Measurements from ENCODE around the gene VPS54. TPM values are rescaled to one million over a fixed set of nuclear protein-coding genes. Genes with fewer than 3 reads are reported as not detected.

Gene VPS54
- total and polyA plus RNA-seq, 9 of the 15 experiments (the other 6 are each of a cell fraction or from before 2014, with no cell fraction given), result 4.9 to 23.2 (median 13.2) TPM

GRCh38 chr2:64019083-64019974 is at the start of gene VPS54 (continued):
- TF ChIP-seq, protein P1, sequence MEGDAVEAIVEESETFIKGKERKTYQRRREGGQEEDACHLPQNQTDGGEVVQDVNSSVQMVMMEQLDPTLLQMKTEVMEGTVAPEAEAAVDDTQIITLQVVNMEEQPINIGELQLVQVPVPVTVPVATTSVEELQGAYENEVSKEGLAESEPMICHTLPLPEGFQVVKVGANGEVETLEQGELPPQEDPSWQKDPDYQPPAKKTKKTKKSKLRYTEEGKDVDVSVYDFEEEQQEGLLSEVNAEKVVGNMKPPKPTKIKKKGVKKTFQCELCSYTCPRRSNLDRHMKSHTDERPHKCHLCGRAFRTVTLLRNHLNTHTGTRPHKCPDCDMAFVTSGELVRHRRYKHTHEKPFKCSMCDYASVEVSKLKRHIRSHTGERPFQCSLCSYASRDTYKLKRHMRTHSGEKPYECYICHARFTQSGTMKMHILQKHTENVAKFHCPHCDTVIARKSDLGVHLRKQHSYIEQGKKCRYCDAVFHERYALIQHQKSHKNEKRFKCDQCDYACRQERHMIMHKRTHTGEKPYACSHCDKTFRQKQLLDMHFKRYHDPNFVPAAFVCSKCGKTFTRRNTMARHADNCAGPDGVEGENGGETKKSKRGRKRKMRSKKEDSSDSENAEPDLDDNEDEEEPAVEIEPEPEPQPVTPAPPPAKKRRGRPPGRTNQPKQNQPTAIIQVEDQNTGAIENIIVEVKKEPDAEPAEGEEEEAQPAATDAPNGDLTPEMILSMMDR (IDR thresholded peaks at IDR 0.05 in 2 of 3, conservative IDR thresholded peaks at IDR 0.05 in 1 of 3; ENCODE audit: insufficient read depth in 2 of 3, low read depth in 1 of 3, low read length in 3 of 3), result no peak
- 0 out of 2 replicates have a peak, but pooled peaks have one; percentile 37 for TF ChIP-seq LEF1 (IDR thresholded peaks at IDR 0.05)
- TF ChIP-seq ZNF232 (CRISPR knock-in tag; IDR thresholded peaks at IDR 0.05), result no peak
- TF ChIP-seq IRF9 (tag; IDR thresholded peaks at IDR 0.05), result peak; percentile 22; the same call in 1 of the 2 replicates
- TF ChIP-seq ZNF174 (CRISPR knock-in tag; IDR thresholded peaks at IDR 0.05), result no peak
- no peak for TF ChIP-seq SRSF7 (optimal IDR thresholded peaks at IDR 0.05; ENCODE audit: low read depth, low read length)
- no peak for TF ChIP-seq PHF21A (IDR thresholded peaks at IDR 0.05; ENCODE audit: borderline replicate concordance, low read depth)
- TF ChIP-seq, protein P2, sequence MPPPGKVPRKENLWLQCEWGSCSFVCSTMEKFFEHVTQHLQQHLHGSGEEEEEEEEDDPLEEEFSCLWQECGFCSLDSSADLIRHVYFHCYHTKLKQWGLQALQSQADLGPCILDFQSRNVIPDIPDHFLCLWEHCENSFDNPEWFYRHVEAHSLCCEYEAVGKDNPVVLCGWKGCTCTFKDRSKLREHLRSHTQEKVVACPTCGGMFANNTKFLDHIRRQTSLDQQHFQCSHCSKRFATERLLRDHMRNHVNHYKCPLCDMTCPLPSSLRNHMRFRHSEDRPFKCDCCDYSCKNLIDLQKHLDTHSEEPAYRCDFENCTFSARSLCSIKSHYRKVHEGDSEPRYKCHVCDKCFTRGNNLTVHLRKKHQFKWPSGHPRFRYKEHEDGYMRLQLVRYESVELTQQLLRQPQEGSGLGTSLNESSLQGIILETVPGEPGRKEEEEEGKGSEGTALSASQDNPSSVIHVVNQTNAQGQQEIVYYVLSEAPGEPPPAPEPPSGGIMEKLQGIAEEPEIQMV (tag; conservative IDR thresholded peaks at IDR 0.05; ENCODE audit: low read depth), result peak; percentile 53; the same call in 1 of the 2 replicates
- no peak for TF ChIP-seq XRCC4 (IDR thresholded peaks at IDR 0.05; ENCODE audit: extremely low read depth, insufficient read depth, insufficient read length)
- no peak for TF ChIP-seq THRAP3 (IDR thresholded peaks at IDR 0.05; ENCODE audit: borderline replicate concordance)
- peak; percentile 53; the same call in 1 of the 2 replicates for TF ChIP-seq DPF2 (IDR thresholded peaks at IDR 0.05)
- TF ChIP-seq POLR3A (IDR thresholded peaks at IDR 0.05; ENCODE audit: borderline replicate concordance, extremely low read depth, insufficient read depth, insufficient read length), result no peak
- peak; percentile 62; the same call in 1 of the 2 replicates for TF ChIP-seq POLR2AphosphoS5 (IDR thresholded peaks at IDR 0.05; ENCODE audit: control insufficient read depth, insufficient read depth, low read depth, low read length)
- no peak for TF ChIP-seq ZNF316 (IDR thresholded peaks at IDR 0.05)
- TF ChIP-seq RFX5 (IDR thresholded peaks at IDR 0.05; ENCODE audit: low read depth, low read length), result no peak
- no peak for TF ChIP-seq SFPQ (IDR thresholded peaks at IDR 0.05; ENCODE audit: low read depth, low read length)
- TF ChIP-seq L3MBTL2 (IDR thresholded peaks at IDR 0.05), result peak; percentile 87
- no peak for TF ChIP-seq HDAC3 (IDR thresholded peaks at IDR 0.05; ENCODE audit: borderline replicate concordance, partially characterized antibody)
- no peak for TF ChIP-seq MAFG (tag; conservative IDR thresholded peaks at IDR 0.05)
- no peak for TF ChIP-seq ZNF354B (CRISPR knock-in tag; IDR thresholded peaks at IDR 0.05)
- peak; percentile 52 to 85; a peak in 3 of 4 replicates for TF ChIP-seq SIN3A (IDR thresholded peaks at IDR 0.05; ENCODE audit: borderline replicate concordance in 2 of 2, control insufficient read depth in 1 of 2, low read depth in 2 of 2, low read length in 2 of 2)

Data from K562 (cell line).